Neural cell (in vitro differentiated cells): ENCODE results near the gene GNRH2. TPM values are rescaled to one million over a fixed set of nuclear protein-coding genes. Genes with fewer than 3 reads are reported as not detected.

Experiments
- H2AFZ ChIP-seq: fragments of 200-600, 300-800 bp; sonication (generic), shearing (Covaris generic); 2 replicates; pipeline ENCODE4 v1.6.0; 2014; ENCODE audit warnings: low read depth, mild to moderate bottlenecking, antibody characterized with exemption, low read length, moderate library complexity
- H3F3A ChIP-seq: fragments of 200-600 bp; shearing (Covaris generic); 2 replicates; pipeline ENCODE4 v1.6.1; 2016; ENCODE audit warnings: mild to moderate bottlenecking, moderate library complexity, mixed read lengths, antibody characterized with exemption, low read length; ENCODE audit not compliant: insufficient read depth, poor library complexity, severe bottlenecking
- H3K27ac ChIP-seq: fragments of 200-600, 300-800 bp; sonication (generic), shearing (Covaris generic); 2 replicates; pipeline ENCODE4 v1.5.1; 2014; ENCODE audit warnings: mild to moderate bottlenecking, low read length, moderate library complexity
- H3K27me3 ChIP-seq: fragments of 300-800, 200-600 bp; sonication (generic), shearing (Covaris generic); 2 replicates; pipeline ENCODE4 v1.6.0; 2014; ENCODE audit warnings: mild to moderate bottlenecking, low read depth, low read length, moderate library complexity; ENCODE audit not compliant: insufficient read depth
- H3K36me3 ChIP-seq: fragments of 300-800, 200-600 bp; sonication (generic), shearing (Covaris generic); 2 replicates; pipeline ENCODE4 v1.5.1; 2014; ENCODE audit warnings: mild to moderate bottlenecking, antibody characterized with exemption, low read length, moderate library complexity; ENCODE audit not compliant: insufficient read depth
- H3K4me2 ChIP-seq: fragments of 300-800, 200-600 bp; sonication (generic), shearing (Covaris generic); 2 replicates; pipeline ENCODE4 v1.6.0; 2014; ENCODE audit warnings: mild to moderate bottlenecking, low read length
- H3K4me3 ChIP-seq: fragments of 300-800, 200-600 bp; sonication (generic), shearing (Covaris generic); 2 replicates; pipeline ENCODE4 v1.5.1; 2014; ENCODE audit warnings: mild to moderate bottlenecking, low read length, moderate library complexity
- H3K79me2 ChIP-seq: fragments of 200-600 bp; shearing (Covaris generic); replicated peaks from 2 replicates; pipeline ENCODE4 v1.6.0; 2014; ENCODE audit warnings: mild to moderate bottlenecking, low read length, moderate library complexity; ENCODE audit not compliant: insufficient read depth
- H3K9ac ChIP-seq: fragments of 300-800, 200-600 bp; sonication (generic), shearing (Covaris generic); 2 replicates; pipeline ENCODE4 v1.6.1; 2016; ENCODE audit warnings: mild to moderate bottlenecking, low read length, mixed read lengths
- H3K9me2 ChIP-seq: fragments of 200-600 bp; shearing (Covaris generic); 2 replicates; pipeline ENCODE4 v1.6.1; 2016; ENCODE audit warnings: mild to moderate bottlenecking, low read length, mixed read lengths; ENCODE audit not compliant: insufficient read depth
- H3K9me3 ChIP-seq: fragments of 200-600, 300-800 bp; sonication (generic), shearing (Covaris generic); 2 replicates; pipeline ENCODE4 v1.6.1; 2016; ENCODE audit warnings: mild to moderate bottlenecking, mixed run types, low read length, moderate library complexity, mixed read lengths
- H4K20me1 ChIP-seq: fragments of 200-600 bp; shearing (Covaris generic); 2 replicates; pipeline ENCODE4 v1.6.1; 2016; ENCODE audit warnings: mild to moderate bottlenecking, mixed run types; ENCODE audit not compliant: insufficient read depth
- EP300 ChIP-seq: fragments of 450-650 bp; conservative IDR thresholded peaks from 2 replicates; pipeline ENCODE4 v1.6.1; 2014; ENCODE audit warnings: antibody characterized with exemption, mild to moderate bottlenecking, moderate library complexity; ENCODE audit not compliant: poor library complexity, severe bottlenecking
- EZH2 ChIP-seq: fragments of 200-600, 300-800 bp; shearing (Covaris generic), sonication (generic); IDR thresholded peaks from 2 replicates; pipeline ENCODE4 v1.6.1; 2014; ENCODE audit warnings: antibody characterized with exemption, low read length, borderline replicate concordance, mild to moderate bottlenecking; ENCODE audit not compliant: insufficient read depth, poor library complexity, severe bottlenecking
- MXI1 ChIP-seq: fragments of 450-650 bp; conservative IDR thresholded peaks from 2 replicates; pipeline ENCODE4 v1.6.1; 2014; ENCODE audit warnings: antibody characterized with exemption, mild to moderate bottlenecking; ENCODE audit not compliant: poor library complexity, severe bottlenecking
- POLR2AphosphoS5 ChIP-seq: IDR thresholded peaks from 2 replicates; pipeline ENCODE4 v1.6.1; 2012
- RAD21 ChIP-seq: fragments of 450-650 bp; conservative IDR thresholded peaks from 2 replicates; pipeline ENCODE4 v1.6.1; 2014; ENCODE audit warnings: antibody characterized with exemption, mild to moderate bottlenecking, moderate library complexity
- REST ChIP-seq: IDR thresholded peaks from 2 replicates; pipeline ENCODE4 v1.6.1; 2012; ENCODE audit warnings: borderline replicate concordance
- SMC3 ChIP-seq: fragments of 450-650 bp; conservative IDR thresholded peaks from 2 replicates; pipeline ENCODE4 v1.6.1; 2014; ENCODE audit warnings: antibody characterized with exemption, mild to moderate bottlenecking, moderate library complexity; ENCODE audit not compliant: poor library complexity
- TAF1 ChIP-seq: IDR thresholded peaks from 2 replicates; pipeline ENCODE4 v1.6.1; 2012; ENCODE audit warnings: low read depth
- polyA plus RNA-seq: library from polyadenylated mRNA; depleted of rRNA; stranded (reverse); fragments of >200 nt; gene quantifications from 2 replicates; pipeline ENCODE4 v1.2.3, GENCODE V29; 2014
- TF ChIP-seq, protein P1 (sequence below): fragments of 450-650 bp; IDR thresholded peaks from 2 replicates; pipeline ENCODE4 v1.5.1; 2014; ENCODE audit warnings: antibody characterized with exemption, mild to moderate bottlenecking, moderate library complexity; ENCODE audit not compliant: poor library complexity, severe bottlenecking

The GNRH2 gene
- polyA plus RNA-seq, 1 donor from 2014 or later: 1.9 TPM

GRCh38 chr20:3027987-3028386, 15.4 kb upstream of the GNRH2 start:
- peaks cover 5% of the 10 kb centered on the region for H3K36me3 ChIP-seq
- H3K9me2 ChIP-seq: no peaks in the 10 kb centered on the region

GRCh38 chr20:3031524-3032147, 11.8 kb upstream of the GNRH2 start:
- H3K9ac ChIP-seq: no peak overlapping the region
- no peak overlapping the region for H3K27ac ChIP-seq
- no peaks in the 10 kb centered on the region for H4K20me1 ChIP-seq
- no peak overlapping the region for H3K4me2 ChIP-seq
- no peaks in the 10 kb centered on the region for H3F3A ChIP-seq
- H2AFZ ChIP-seq: no peak overlapping the region
- no peak overlapping the region for H3K4me3 ChIP-seq
- no peaks in the 10 kb centered on the region for H3K9me2 ChIP-seq
- H3K36me3 ChIP-seq: peaks cover 9% of the 10 kb centered on the region
- H3K9me3 ChIP-seq: no peaks in the 10 kb centered on the region
- no peaks in the 10 kb centered on the region for H3K27me3 ChIP-seq
- H3K79me2 ChIP-seq: no peaks in the 10 kb centered on the region
- TF ChIP-seq EZH2: no peak
- TF ChIP-seq, protein P1, sequence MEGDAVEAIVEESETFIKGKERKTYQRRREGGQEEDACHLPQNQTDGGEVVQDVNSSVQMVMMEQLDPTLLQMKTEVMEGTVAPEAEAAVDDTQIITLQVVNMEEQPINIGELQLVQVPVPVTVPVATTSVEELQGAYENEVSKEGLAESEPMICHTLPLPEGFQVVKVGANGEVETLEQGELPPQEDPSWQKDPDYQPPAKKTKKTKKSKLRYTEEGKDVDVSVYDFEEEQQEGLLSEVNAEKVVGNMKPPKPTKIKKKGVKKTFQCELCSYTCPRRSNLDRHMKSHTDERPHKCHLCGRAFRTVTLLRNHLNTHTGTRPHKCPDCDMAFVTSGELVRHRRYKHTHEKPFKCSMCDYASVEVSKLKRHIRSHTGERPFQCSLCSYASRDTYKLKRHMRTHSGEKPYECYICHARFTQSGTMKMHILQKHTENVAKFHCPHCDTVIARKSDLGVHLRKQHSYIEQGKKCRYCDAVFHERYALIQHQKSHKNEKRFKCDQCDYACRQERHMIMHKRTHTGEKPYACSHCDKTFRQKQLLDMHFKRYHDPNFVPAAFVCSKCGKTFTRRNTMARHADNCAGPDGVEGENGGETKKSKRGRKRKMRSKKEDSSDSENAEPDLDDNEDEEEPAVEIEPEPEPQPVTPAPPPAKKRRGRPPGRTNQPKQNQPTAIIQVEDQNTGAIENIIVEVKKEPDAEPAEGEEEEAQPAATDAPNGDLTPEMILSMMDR: no peak
- TF ChIP-seq POLR2AphosphoS5: no peak
- TF ChIP-seq SMC3: no peak
- TF ChIP-seq EP300: no peak
- no peak for TF ChIP-seq RAD21
- TF ChIP-seq TAF1: no peak
- TF ChIP-seq MXI1: no peak

More at GRCh38 chr20:3027987-3028386, 15.4 kb upstream of the GNRH2 start:
- Histone ChIP-seq H2AFZ (no peak overlapping the region), H3K9me3 (no peaks in the 10 kb centered on the region), H3K4me3 (no peak overlapping the region), H3K79me2 (no peaks in the 10 kb centered on the region), H4K20me1 (no peaks in the 10 kb centered on the region), H3K4me2 (no peak overlapping the region), H3F3A (no peaks in the 10 kb centered on the region), H3K9ac (no peak overlapping the region), H3K27ac (no peak overlapping the region), H3K27me3 (no peaks in the 10 kb centered on the region)
- TF ChIP-seq RAD21 (no peak), TAF1 (no peak), EP300 (no peak), POLR2AphosphoS5 (no peak), EZH2 (no peak), REST (no peak), SMC3 (no peak), MXI1 (no peak)
- TF ChIP-seq, protein P1: no peak
